ENCODE data around the gene ALB.

Gene ALB

DNA sequence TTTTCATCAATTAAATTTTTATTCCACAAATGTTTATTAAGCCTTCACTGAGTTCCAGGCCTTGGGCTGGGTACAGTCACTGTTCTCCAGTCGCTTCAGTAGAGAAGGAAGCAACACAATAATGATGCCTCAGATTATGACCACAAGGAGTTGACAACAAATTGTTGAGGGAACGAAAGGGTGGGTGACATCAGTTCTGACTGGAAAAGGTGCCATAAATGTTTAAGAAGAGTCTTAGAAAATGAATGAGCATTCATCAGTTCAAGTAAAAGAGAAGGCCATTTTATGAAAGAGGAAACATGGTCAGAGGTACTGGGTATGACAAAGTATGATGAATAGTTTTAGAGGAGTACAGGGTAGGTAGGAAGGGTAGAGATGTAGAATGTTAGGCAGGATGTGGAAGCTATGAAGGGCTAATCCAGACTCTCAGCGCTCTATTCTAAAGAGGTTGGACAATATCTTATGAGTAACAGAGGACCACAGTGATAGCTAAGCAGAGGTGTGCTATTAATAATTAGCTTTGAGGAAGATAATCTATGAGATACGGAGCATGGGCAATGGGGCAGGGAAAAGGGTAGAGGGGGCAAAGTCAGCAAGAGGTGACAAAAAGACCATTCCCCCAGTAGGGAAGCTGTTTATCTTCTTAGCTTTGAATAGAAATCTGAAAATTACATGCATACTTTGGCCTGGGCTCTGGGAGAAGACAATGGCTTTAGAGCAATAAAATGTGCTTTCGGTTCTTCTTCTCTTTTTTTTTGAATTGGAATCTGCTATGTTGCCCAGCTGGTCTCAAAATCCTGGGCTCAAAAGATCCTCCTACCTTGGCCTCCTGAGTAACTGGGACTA is 52.3 kb downstream of the ALB start:
- FAIRE-seq (no peak), DNase-seq (ENCODE audit: insufficient read length) (no peak)
- TF ChIP-seq POLR2AphosphoS5 (IDR thresholded peaks at IDR 0.05; ENCODE audit: low read depth, low read length), result no peak
- TF ChIP-seq POLR2A (IDR thresholded peaks at IDR 0.05; ENCODE audit: low read depth, low read length), result no peak
- no peak for TF ChIP-seq TAF1 (IDR thresholded peaks at IDR 0.05; ENCODE audit: borderline replicate concordance, low read depth, low read length)

DNA sequence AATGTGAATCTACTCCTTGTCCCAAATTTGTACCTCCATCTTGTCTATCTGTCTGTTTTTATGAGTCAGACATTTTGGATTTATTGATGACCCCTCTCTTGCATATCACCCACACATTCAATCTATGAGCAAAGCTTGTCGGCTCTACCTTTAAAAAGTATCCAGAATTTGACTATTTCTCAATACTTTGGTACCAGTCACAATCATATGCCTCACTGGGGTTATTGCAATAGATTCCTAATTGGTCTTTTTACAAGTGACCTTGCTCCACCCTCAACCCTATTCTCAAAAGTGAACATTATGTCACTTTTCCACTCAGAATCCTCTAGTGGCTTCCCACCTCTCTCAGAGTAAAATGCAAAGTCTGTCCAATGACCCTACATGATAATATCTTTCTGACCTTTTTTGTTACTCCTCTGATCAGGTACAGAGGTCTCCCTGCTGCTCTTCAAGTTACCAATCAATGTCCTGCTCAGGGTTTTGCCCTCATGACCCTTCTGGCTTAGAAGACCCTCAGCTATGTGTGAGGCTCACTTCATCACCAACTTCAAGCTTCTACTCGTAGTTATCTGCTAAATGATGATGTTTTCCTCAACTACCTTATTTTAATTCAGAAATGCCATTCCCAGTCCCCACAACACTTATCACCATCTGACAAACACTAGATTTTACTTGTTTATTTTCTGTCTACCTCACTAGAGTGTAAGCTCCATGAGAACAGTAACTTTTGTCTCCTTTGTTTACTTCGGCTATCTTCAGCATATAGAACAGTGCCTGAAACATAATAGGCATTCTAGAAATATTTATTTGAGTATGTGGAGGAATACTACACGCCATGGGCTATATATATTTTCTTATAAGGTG is 54.3 kb downstream of the ALB start:
- no peak for FAIRE-seq
- TF ChIP-seq POLR2A (IDR thresholded peaks at IDR 0.05; ENCODE audit: low read depth, low read length) (no peak), POLR2AphosphoS5 (IDR thresholded peaks at IDR 0.05; ENCODE audit: low read depth, low read length) (no peak), TAF1 (IDR thresholded peaks at IDR 0.05; ENCODE audit: borderline replicate concordance, low read depth, low read length) (no peak)
- DNase-seq (ENCODE audit: insufficient read length), result no peak

DNA sequence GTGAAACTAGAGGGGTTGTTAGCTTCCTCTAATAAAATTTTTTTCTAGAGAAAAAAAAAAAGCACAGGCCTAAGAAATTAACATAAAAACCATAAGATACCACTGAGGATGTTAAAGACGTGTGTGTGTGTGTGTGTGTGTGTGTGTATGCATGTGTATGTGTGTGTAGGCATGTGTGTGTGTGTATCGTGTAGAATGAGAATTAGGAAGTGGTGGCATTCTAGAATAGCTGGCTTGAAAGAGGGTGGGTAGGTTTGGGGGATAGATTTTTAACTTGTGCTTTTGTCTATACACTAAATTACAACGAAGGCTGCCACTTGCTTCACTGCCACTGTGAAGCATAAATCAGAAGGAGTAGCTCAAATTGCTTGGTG is 54.9 kb downstream of the ALB start:
- FAIRE-seq, result no peak
- no peak for DNase-seq (ENCODE audit: insufficient read length)
- TF ChIP-seq TAF1 (IDR thresholded peaks at IDR 0.05; ENCODE audit: borderline replicate concordance, low read depth, low read length), result no peak
- TF ChIP-seq POLR2A (IDR thresholded peaks at IDR 0.05; ENCODE audit: low read depth, low read length), result no peak
- no peak for TF ChIP-seq POLR2AphosphoS5 (IDR thresholded peaks at IDR 0.05; ENCODE audit: low read depth, low read length)

GRCh38 chr4:73460913-73461522 is 56.9 kb downstream of the ALB start:
- no peak for DNase-seq (ENCODE audit: insufficient read length)
- no peak for TF ChIP-seq TAF1 (IDR thresholded peaks at IDR 0.05; ENCODE audit: borderline replicate concordance, low read depth, low read length)
- TF ChIP-seq POLR2AphosphoS5 (IDR thresholded peaks at IDR 0.05; ENCODE audit: low read depth, low read length), result no peak
- no peak for TF ChIP-seq POLR2A (IDR thresholded peaks at IDR 0.05; ENCODE audit: low read depth, low read length)
- no peak for FAIRE-seq

DNA sequence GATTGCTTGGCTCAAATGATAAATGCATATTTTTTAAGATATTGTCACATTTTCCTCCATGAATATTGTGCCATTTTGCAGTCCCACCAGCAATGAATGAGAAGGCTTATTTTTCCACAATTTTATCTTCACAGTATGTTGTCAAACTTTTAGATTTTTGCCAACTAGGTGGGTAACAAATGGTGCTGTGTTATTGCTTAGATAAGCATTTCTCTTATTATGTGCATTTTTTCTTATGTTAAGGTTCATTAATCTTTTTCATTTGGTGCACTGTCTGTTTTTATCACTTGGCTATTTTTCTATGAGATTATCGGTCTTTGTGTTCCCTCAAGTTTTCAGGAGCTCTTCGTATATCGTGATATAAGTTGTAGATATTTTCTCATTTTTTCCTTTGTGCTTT is 64.1 kb downstream of the ALB start:
- FAIRE-seq (no peak), DNase-seq (ENCODE audit: insufficient read length) (no peak)
- TF ChIP-seq POLR2A (IDR thresholded peaks at IDR 0.05; ENCODE audit: low read depth, low read length) (no peak), POLR2AphosphoS5 (IDR thresholded peaks at IDR 0.05; ENCODE audit: low read depth, low read length) (no peak), TAF1 (IDR thresholded peaks at IDR 0.05; ENCODE audit: borderline replicate concordance, low read depth, low read length) (no peak)

DNA sequence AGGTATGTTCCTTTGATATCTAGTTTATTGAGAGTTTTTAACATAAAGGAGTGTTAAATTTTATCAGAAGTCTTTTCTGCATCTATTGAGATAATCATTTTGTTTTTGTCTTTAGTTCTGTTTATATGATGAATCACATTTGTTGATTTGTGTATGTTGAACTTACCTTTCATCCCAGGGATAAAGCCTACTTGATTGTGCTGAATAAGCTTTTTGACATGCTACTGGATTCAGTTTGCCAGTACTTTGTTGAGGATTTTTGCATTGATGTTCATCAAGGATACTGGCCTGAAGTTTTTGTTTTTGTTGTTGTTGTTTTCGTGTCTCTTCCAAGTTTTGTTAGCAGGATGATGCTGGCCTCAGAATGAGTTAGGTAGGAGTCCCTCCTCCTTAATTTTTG is 66.6 kb downstream of the ALB start:
- FAIRE-seq, result no peak
- no peak for DNase-seq (ENCODE audit: insufficient read length)
- no peak for TF ChIP-seq POLR2AphosphoS5 (IDR thresholded peaks at IDR 0.05; ENCODE audit: low read depth, low read length)
- no peak for TF ChIP-seq TAF1 (IDR thresholded peaks at IDR 0.05; ENCODE audit: borderline replicate concordance, low read depth, low read length)
- no peak for TF ChIP-seq POLR2A (IDR thresholded peaks at IDR 0.05; ENCODE audit: low read depth, low read length)
